Fibroblast of mammary gland (primary cell): ENCODE measurements around the gene IFNGR2.

Experiments used
- DNase-seq: peaks from one replicate; pipeline ENCODE4 v3.0.0-alpha.2; 2010; ENCODE audit warnings: low read depth
- H3K4me3 ChIP-seq: 2 replicates; pipeline ENCODE4 v1.5.1; 2011; ENCODE audit warnings: low read depth, mild to moderate bottlenecking, low read length, moderate library complexity; ENCODE audit not compliant: control insufficient read depth
- CTCF ChIP-seq: conservative IDR thresholded peaks from 2 replicates; pipeline ENCODE4 v1.5.1; 2011; ENCODE audit warnings: low read depth, low read length, inconsistent platforms; ENCODE audit not compliant: control insufficient read depth, insufficient read depth

IFNGR2 gene

GRCh38 chr21:33480481-33481103 is 77.4 kb downstream of the IFNGR2 start:
- no peak for TF ChIP-seq CTCF
- H3K4me3 ChIP-seq, result peak overlapping the region; percentile 83
- no peak for DNase-seq

- no peak overlapping the region for H3K4me3 ChIP-seq
- no peak for TF ChIP-seq CTCF
- DNase-seq, result no peak
These were observed 78.2 kb downstream of the IFNGR2 start for GRCh38 chr21:33481314-33481943.
